ENCODE measurements around the gene ANKRD34B. TPM values are rescaled to one million over a fixed set of nuclear protein-coding genes. Genes with fewer than 3 reads are reported as not detected.

The ANKRD34B gene
- total RNA-seq (2022; extraction: Qiagen RNA extraction) = 0.03 to 0.15 TPM (median 0.06 TPM) in 5 replicates

GRCh38 chr5:80569961-80570786, at the start of gene ANKRD34B:
TSS of gene ANKRD34B (minus strand) at chr5:80570280. CDS start at chr5:80560019, 10,261 bp downstream.

Other genes with a start within 250 kb of the ANKRD34B start
- gene ZFYVE16, start 162.2 kb downstream of the ANKRD34B start, total RNA-seq (2022; extraction: Qiagen RNA extraction) = 10.3 to 15.4 TPM (median 13.3 TPM) in 5 replicates
- 1.0 to 1.7 TPM (median 1.7 TPM) in 5 replicates for gene FAM151B, start 82.2 kb downstream of the ANKRD34B start, total RNA-seq (2022; extraction: Qiagen RNA extraction)
- gene MSH3, start 84.4 kb upstream of the ANKRD34B start, total RNA-seq (2022; extraction: Qiagen RNA extraction) = 5.8 to 8.3 TPM (median 6.9 TPM) in 5 replicates
- 43.2 to 69.0 TPM (median 45.9 TPM) in 5 replicates for gene DHFR, start 84.7 kb upstream of the ANKRD34B start, total RNA-seq (2022; extraction: Qiagen RNA extraction)

Data from A549 treated with AZD2906 at 1 μM for 4 hours (cell line).